Psoas muscle (tissue), 8 donors: ENCODE measurements around the gene HRH3. TPM values are rescaled to one million over a fixed set of nuclear protein-coding genes. Genes with fewer than 3 reads are reported as not detected.

ENCODE experiments used
- ATAC-seq, 4 donors: fragments of 200-7000 bp; cut with Tn5 transposase; one replicate each; pipeline ENCODE4 v1.9.1; 2020; ENCODE audit warnings: moderate library complexity in 3 of 4, mild to moderate bottlenecking in 2 of 4
- DNase-seq, 2 donors: peaks; one replicate each; pipeline ENCODE4 v3.0.0-alpha.2; 2020
- H3K27ac ChIP-seq: fragments of 200-600 bp; one replicate; pipeline ENCODE4 v1.8.0; 2022
- H3K27me3 ChIP-seq, 3 donors: fragments of 200-600 bp in 1 of 3; one replicate each; pipeline versions ENCODE4 v1.6.1 to v1.8.0; 2013 to 2022; ENCODE audit warnings: low read length in 2 of 3, mild to moderate bottlenecking in 2 of 3, moderate library complexity in 1 of 3; ENCODE audit not compliant: insufficient read depth in 3 of 3
- H3K36me3 ChIP-seq, 2 donors: fragments of 200-600 bp in 1 of 2; one replicate each; pipeline versions ENCODE4 v1.6.1 to v1.8.0; 2013 to 2022; ENCODE audit warnings: low read depth in 1 of 2, mild to moderate bottlenecking in 1 of 2, moderate library complexity in 1 of 2; ENCODE audit not compliant: insufficient read depth in 1 of 2
- H3K4me1 ChIP-seq: fragments of 200-600 bp; one replicate; pipeline ENCODE4 v1.8.0; 2022
- H3K4me3 ChIP-seq: fragments of 200-600 bp; one replicate; pipeline ENCODE4 v1.8.0; 2022; ENCODE audit warnings: mild to moderate bottlenecking
- H3K9me3 ChIP-seq: fragments of 200-600 bp; one replicate; pipeline ENCODE4 v1.8.0; 2022
- WGBS, 3 donors: extraction: QIAGEN DNeasy Blood & Tissue Kit; methylation state at CpG; one replicate each; pipeline versions ENCODE4 v1.1.6 to v1.1.7; 2013; 5-methylcytosine and 5-hydroxymethylcytosine counted together
- intact Hi-C, 2 donors: fragments of 100-400 bp; cut with DNase I; formaldehyde crosslinking; loops; one replicate each; pipeline versions ENCODE4 v1.11.0 to v1.14.2; 2022
- polyA plus RNA-seq, 3 donors: library from polyadenylated mRNA; stranded (reverse); fragments of 200-250 nt; gene quantifications; one replicate each; pipeline ENCODE4 v1.2.3, GENCODE V29; 2013
- total RNA-seq, 4 donors: library from RNA; stranded (reverse); fragmentation: NEBNext Ultra II Directional in 2 of 4; extraction: Animal tissue kit (Norgen Biotek cat#: 25700) in 2 of 4; gene quantifications; one replicate each; pipeline versions ENCODE4 v1.2.1 to v1.2.4, GENCODE V29; 2021 to 2023
- TF ChIP-seq, protein P1 (sequence below): fragments of 200-600 bp; IDR thresholded peaks from one replicate; pipeline ENCODE4 v1.8.0; 2022; ENCODE audit warnings: antibody characterized with exemption
- donor health status: healthy with polysubstance abuse.
- donor health status: DM: no; HTN: no; CAD: no; lungs with moderate emphysema.
- donor health status: Bipolar disorder and iron deficiency.
- donor health status: healthy.
- donor health status: DM: yes; HTN: yes; CAD: no.
- donor health status: DM: no; HTN: no; CAD: no.
- donor health status: DM: no; HTN: no; CAD: no.
- donor health status: DM: yes; HTN: yes; CAD: no.

The HRH3 gene
- total and polyA plus RNA-seq, 7 donors, result 0.03 TPM; not detected in 6

DNA sequence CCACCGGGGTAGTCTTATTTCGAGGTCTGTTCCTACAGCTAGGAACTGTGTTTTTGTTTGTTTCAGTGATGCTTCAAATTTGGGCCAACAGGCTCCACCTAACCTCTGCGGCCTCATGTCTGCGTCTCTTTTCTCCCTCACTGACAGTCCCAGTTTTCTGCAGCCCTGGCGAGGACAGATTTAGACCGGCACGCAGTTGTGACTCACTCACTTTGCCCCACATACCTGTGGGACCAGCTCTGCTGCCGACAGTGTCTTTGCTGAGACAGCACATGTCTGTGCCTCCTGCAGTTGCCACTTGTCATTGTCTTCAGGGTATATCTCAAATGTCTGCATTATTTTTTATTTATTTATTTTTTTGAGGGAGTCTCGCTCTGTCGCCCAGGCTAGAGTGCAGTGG lies 47.5 kb upstream of the HRH3 start:
- DNase-seq (peak; percentile 67 to 89), ATAC-seq (peak; percentile 94 to 96 (median 96))
- 35 to 54% (median 44%) methylated on average over 10 of the region's 10 CpGs for WGBS, 3 donors
- Histone ChIP-seq H3K9me3 (no peaks in the 10 kb centered on the region), H3K4me3 (no peak overlapping the region), H3K27ac (peak overlapping the region; percentile 95), H3K27me3 (no peaks in the 10 kb centered on the region), H3K4me1 (peaks cover 23% of the 10 kb centered on the region), H3K36me3 (peaks cover 0 to 56% of the 10 kb centered on the region in 2 donors)
- TF ChIP-seq, protein P1, sequence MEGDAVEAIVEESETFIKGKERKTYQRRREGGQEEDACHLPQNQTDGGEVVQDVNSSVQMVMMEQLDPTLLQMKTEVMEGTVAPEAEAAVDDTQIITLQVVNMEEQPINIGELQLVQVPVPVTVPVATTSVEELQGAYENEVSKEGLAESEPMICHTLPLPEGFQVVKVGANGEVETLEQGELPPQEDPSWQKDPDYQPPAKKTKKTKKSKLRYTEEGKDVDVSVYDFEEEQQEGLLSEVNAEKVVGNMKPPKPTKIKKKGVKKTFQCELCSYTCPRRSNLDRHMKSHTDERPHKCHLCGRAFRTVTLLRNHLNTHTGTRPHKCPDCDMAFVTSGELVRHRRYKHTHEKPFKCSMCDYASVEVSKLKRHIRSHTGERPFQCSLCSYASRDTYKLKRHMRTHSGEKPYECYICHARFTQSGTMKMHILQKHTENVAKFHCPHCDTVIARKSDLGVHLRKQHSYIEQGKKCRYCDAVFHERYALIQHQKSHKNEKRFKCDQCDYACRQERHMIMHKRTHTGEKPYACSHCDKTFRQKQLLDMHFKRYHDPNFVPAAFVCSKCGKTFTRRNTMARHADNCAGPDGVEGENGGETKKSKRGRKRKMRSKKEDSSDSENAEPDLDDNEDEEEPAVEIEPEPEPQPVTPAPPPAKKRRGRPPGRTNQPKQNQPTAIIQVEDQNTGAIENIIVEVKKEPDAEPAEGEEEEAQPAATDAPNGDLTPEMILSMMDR, result no peak
- intact Hi-C loops, result no loop called here

DNA sequence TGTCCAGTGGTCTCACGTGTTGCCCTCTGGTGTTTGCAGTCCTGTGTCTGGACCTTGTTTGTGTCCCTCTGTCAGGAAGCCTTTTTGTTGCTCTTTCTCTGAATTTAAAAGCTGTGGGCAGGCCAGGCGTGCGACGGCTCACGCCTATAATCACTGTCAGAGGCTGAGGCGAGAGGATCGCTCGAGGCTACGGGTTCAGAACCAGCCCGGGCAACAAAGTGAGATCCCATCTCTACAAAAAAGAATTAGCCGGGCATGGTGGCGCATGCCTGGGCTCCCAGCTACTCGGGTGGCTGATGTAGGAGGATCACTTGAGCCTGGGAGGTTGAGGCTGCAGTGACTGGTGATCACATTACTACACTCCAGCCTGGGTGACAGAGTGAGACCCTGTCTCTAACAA lies 46.8 kb upstream of the HRH3 start:
- ATAC-seq (peak in 2 of 4 donors; percentile 0 to 5), DNase-seq (no peak)
- H3K27me3 ChIP-seq, result no peaks in the 10 kb centered on the region
- 90 to 95% (median 92%) methylated on average over 13 of the region's 13 CpGs for WGBS, 3 donors
- H3K4me3 ChIP-seq, result no peak overlapping the region
- TF ChIP-seq, protein P1, result no peak
- H3K9me3 ChIP-seq, result no peaks in the 10 kb centered on the region
- H3K4me1 ChIP-seq, result peaks cover 23% of the 10 kb centered on the region
- peak overlapping the region; percentile 95 for H3K27ac ChIP-seq
- H3K36me3 ChIP-seq, result peaks cover 0 to 56% of the 10 kb centered on the region in 2 donors
- intact Hi-C loops, result no loop called here

DNA sequence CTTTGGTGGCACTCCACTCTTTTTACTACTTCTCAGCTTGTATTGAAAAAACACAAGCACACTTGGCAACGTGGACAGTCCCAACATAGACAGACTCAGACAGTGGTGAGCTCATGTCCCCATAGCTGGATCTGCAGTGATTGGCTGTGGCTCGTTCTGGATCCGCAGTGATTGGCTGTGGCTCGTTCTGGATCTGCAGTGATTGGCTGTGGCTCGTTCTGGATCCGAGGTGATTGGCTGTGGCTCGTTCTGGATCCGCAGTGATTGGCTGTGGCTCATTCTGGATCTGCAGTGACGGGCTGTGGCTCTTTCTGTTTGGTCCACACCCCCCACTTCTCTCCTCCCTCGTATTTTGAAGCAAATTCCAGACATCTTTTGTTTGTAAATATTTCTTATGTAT lies 46.3 kb upstream of the HRH3 start:
- Histone ChIP-seq H3K4me3 (no peak overlapping the region), H3K4me1 (peaks cover 23% of the 10 kb centered on the region), H3K9me3 (no peaks in the 10 kb centered on the region), H3K27ac (peak overlapping the region; percentile 95), H3K36me3 (peaks cover 0 to 56% of the 10 kb centered on the region in 2 donors), H3K27me3 (no peaks in the 10 kb centered on the region)
- WGBS, 3 donors, result 92 to 96% (median 95%) methylated on average over 10 of the region's 10 CpGs
- ATAC-seq, result no peak
- TF ChIP-seq, protein P1, result no peak
- no peak for DNase-seq
- intact Hi-C loops, result no loop called here

GRCh38 chr20:62265365-62265764 lies 45.3 kb upstream of the HRH3 start:
- no peaks in the 10 kb centered on the region for H3K9me3 ChIP-seq
- H3K27me3 ChIP-seq, result no peaks in the 10 kb centered on the region
- peaks cover 23% of the 10 kb centered on the region for H3K4me1 ChIP-seq
- H3K27ac ChIP-seq, result peak overlapping the region; percentile 95
- ATAC-seq (no peak), DNase-seq (no peak)
- H3K36me3 ChIP-seq, result peaks cover 0 to 62% of the 10 kb centered on the region in 2 donors
- TF ChIP-seq, protein P1, result no peak
- WGBS, 3 donors, result 94 to 100% (median 99%) methylated on average over 1 of the region's 1 CpG
- no peak overlapping the region for H3K4me3 ChIP-seq
- intact Hi-C loops, result no loop called here

DNA sequence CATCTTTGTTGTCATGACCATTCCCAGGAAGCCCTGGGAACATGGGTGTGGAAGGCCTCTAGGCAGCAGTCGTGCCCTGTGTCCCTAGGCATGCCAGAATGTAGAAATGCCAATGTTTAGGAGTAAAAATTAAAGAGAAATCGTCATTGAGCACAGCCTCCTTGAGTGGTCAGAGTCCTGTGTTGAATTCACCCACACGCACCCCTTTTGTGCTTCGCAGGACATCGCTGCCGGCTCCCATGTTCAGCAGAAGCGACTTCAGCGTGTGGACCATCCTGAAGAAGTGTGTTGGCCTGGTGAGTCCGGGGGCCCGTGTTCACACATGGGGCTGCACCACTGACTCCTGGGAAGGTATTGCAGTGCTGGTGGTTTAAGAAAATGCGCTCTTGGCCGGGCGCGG lies 43.3 kb upstream of the HRH3 start:
- no peak for ATAC-seq
- DNase-seq, result no peak
- H3K27ac ChIP-seq, result no peak overlapping the region
- no peaks in the 10 kb centered on the region for H3K27me3 ChIP-seq
- WGBS, 3 donors, result 90 to 95% (median 93%) methylated on average over 14 of the region's 14 CpGs
- H3K36me3 ChIP-seq, result peaks cover 0 to 71% of the 10 kb centered on the region in 2 donors
- TF ChIP-seq, protein P1, result no peak
- intact Hi-C loops, result no loop called here
- peaks cover 24% of the 10 kb centered on the region for H3K4me1 ChIP-seq
- no peaks in the 10 kb centered on the region for H3K9me3 ChIP-seq
- no peak overlapping the region for H3K4me3 ChIP-seq
